Fibroblast of lung (primary cell): ENCODE results near the gene CAVIN1.

Experiments
- EZH2 ChIP-seq: IDR thresholded peaks from 2 replicates; pipeline ENCODE4 v1.5.1; 2012; ENCODE audit warnings: low read length, control low read depth, mild to moderate bottlenecking; ENCODE audit errors: missing control alignments
- TF ChIP-seq, protein P1 (sequence below), 2 donors: IDR thresholded peaks in 1 of 2; conservative IDR thresholded peaks in 1 of 2; 1 replicate in 1 of 2; 2 replicates in 1 of 2; pipeline ENCODE4 v1.5.1; 2011 to 2012; ENCODE audit warnings: low read length in 2 of 2, control low read depth in 1 of 2, inconsistent platforms in 1 of 2, low read depth in 1 of 2, mild to moderate bottlenecking in 1 of 2

GRCh38 chr17:42372142-42372541, 50.9 kb downstream of the CAVIN1 start:
- TF ChIP-seq, protein P1, sequence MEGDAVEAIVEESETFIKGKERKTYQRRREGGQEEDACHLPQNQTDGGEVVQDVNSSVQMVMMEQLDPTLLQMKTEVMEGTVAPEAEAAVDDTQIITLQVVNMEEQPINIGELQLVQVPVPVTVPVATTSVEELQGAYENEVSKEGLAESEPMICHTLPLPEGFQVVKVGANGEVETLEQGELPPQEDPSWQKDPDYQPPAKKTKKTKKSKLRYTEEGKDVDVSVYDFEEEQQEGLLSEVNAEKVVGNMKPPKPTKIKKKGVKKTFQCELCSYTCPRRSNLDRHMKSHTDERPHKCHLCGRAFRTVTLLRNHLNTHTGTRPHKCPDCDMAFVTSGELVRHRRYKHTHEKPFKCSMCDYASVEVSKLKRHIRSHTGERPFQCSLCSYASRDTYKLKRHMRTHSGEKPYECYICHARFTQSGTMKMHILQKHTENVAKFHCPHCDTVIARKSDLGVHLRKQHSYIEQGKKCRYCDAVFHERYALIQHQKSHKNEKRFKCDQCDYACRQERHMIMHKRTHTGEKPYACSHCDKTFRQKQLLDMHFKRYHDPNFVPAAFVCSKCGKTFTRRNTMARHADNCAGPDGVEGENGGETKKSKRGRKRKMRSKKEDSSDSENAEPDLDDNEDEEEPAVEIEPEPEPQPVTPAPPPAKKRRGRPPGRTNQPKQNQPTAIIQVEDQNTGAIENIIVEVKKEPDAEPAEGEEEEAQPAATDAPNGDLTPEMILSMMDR (conservative IDR thresholded peaks at IDR 0.05 in 1 of 2, IDR thresholded peaks at IDR 0.05 in 1 of 2; ENCODE audit: low read depth in 1 of 2, low read length in 2 of 2): no peak
- no peak for TF ChIP-seq EZH2
